Measurements from ENCODE around the gene NACC2.

The NACC2 gene

DNA sequence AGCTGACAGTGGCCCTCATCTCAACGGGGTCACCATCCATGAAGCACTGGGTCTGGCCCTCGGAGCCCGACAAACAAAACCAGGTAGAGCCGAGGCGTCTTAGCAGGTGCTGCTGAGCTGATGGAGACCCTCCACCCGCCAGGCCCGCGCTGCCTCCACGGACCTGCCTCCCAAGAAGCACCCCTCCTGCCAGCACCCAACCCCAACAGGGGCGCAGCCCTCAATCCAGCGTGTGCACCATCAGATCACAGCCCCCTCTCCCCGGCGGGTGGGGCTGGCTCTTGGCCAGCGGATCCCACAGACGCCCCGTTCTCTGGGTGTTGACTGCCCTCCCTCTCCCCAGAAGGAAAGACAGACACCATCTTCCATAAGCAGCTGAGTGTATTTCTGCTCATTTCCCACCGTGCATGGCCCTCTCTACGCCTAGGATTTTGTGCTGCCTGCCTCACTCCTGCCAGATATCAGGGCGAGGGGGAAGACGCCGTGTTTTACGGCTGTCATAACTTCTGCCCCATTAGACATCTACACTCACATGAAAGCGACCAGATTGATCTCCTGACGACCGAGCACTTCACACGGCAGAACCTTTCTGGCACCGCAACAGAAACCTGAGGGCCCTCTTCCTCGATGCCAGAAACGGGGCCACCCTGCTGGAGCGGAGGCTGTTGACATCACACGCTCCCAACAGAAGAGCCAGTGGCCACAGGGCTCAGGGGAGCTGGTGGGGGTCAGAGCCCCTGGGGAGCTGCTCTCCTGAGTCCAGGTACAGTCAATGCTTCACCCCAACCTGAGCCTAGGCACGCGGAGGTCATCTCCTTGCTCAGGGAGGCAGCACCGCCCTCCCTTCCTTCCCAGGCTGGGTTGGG lies 12.4 kb downstream of the NACC2 start:
- H3K36me3 ChIP-seq (ENCODE audit: control insufficient read depth in 2 of 2, insufficient read depth in 1 of 2, low read length in 2 of 2), result peaks cover 0 to 8% of the 10 kb centered on the region in 2 experiments; a peak in 1 of 3 replicates
- ChIA-PET CTCF (interaction anchor here (1.2 kb wide), 1 partner anchor 67 kb away, joined by 3 read pairs; no protein-coding TSS in a partner anchor), POLR2A (interaction anchor here (1.2 kb wide), 1 partner anchor 35 kb away, joined by 3 read pairs; no protein-coding TSS in a partner anchor)
- H3K4me3 ChIP-seq (ENCODE audit: low read depth, low read length), result no peak overlapping the region
- no peaks in the 10 kb centered on the region for H3K4me1 ChIP-seq (ENCODE audit: control insufficient read depth, insufficient read depth, low read length)
- H3K27ac ChIP-seq (ENCODE audit: extremely low read depth, low read depth, low read length), result no peak overlapping the region
- no peaks in the 10 kb centered on the region for H3K9me3 ChIP-seq (ENCODE audit: control insufficient read depth, insufficient read depth, low read depth, low read length)
- peak; percentile 59 for TF ChIP-seq ZNF366 (tag by site-specific recombination; conservative IDR thresholded peaks at IDR 0.05)
- peak; percentile 82 for TF ChIP-seq ZBTB17 (tag by site-specific recombination; IDR thresholded peaks at IDR 0.05)
- TF ChIP-seq ZBTB7A (tag by site-specific recombination; IDR thresholded peaks at IDR 0.05; ENCODE audit: low read depth), result no peak
- no peak for TF ChIP-seq ZSCAN30 (tag by site-specific recombination; IDR thresholded peaks at IDR 0.05)
- no peak for TF ChIP-seq ZNF354C (tag by site-specific recombination; IDR thresholded peaks at IDR 0.05; ENCODE audit: borderline replicate concordance, low read depth)
- TF ChIP-seq ZNF239 (tag by site-specific recombination; IDR thresholded peaks at IDR 0.05), result no peak
- no peak for TF ChIP-seq OVOL3 (tag by site-specific recombination; IDR thresholded peaks at IDR 0.05)
- TF ChIP-seq ZNF549 (tag by site-specific recombination; IDR thresholded peaks at IDR 0.05), result no peak
- TF ChIP-seq GFI1B (tag by site-specific recombination; IDR thresholded peaks at IDR 0.05), result peak; percentile 80
- no peak for TF ChIP-seq ZNF707 (tag by site-specific recombination; IDR thresholded peaks at IDR 0.05)
- TF ChIP-seq ZNF18 (tag by site-specific recombination; IDR thresholded peaks at IDR 0.05), result 0 out of 2 replicates have a peak, but pooled peaks have one; percentile 67
- no peak for TF ChIP-seq ZNF596 (tag by site-specific recombination; IDR thresholded peaks at IDR 0.05)
- TF ChIP-seq ZBTB8A (tag by site-specific recombination; IDR thresholded peaks at IDR 0.05), result peak; percentile 88
- TF ChIP-seq, protein P1, sequence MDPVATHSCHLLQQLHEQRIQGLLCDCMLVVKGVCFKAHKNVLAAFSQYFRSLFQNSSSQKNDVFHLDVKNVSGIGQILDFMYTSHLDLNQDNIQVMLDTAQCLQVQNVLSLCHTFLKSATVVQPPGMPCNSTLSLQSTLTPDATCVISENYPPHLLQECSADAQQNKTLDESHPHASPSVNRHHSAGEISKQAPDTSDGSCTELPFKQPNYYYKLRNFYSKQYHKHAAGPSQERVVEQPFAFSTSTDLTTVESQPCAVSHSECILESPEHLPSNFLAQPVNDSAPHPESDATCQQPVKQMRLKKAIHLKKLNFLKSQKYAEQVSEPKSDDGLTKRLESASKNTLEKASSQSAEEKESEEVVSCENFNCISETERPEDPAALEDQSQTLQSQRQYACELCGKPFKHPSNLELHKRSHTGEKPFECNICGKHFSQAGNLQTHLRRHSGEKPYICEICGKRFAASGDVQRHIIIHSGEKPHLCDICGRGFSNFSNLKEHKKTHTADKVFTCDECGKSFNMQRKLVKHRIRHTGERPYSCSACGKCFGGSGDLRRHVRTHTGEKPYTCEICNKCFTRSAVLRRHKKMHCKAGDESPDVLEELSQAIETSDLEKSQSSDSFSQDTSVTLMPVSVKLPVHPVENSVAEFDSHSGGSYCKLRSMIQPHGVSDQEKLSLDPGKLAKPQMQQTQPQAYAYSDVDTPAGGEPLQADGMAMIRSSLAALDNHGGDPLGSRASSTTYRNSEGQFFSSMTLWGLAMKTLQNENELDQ (tag by site-specific recombination; IDR thresholded peaks at IDR 0.05; ENCODE audit: low read depth), result no peak
- TF ChIP-seq ZNF623 (tag by site-specific recombination; IDR thresholded peaks at IDR 0.05), result no peak
- TF ChIP-seq, protein P2, sequence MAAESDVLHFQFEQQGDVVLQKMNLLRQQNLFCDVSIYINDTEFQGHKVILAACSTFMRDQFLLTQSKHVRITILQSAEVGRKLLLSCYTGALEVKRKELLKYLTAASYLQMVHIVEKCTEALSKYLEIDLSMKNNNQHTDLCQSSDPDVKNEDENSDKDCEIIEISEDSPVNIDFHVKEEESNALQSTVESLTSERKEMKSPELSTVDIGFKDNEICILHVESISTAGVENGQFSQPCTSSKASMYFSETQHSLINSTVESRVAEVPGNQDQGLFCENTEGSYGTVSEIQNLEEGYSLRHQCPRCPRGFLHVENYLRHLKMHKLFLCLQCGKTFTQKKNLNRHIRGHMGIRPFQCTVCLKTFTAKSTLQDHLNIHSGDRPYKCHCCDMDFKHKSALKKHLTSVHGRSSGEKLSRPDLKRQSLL (tag by site-specific recombination; IDR thresholded peaks at IDR 0.05), result no peak
- TF ChIP-seq ZNF747 (tag by site-specific recombination; IDR thresholded peaks at IDR 0.05), result no peak
- TF ChIP-seq ZNF140 (tag by site-specific recombination; IDR thresholded peaks at IDR 0.05), result no peak
- TF ChIP-seq ZNF76 (tag by site-specific recombination; IDR thresholded peaks at IDR 0.05; ENCODE audit: borderline replicate concordance, low read depth), result no peak
- TF ChIP-seq ZNF777 (tag by site-specific recombination; IDR thresholded peaks at IDR 0.05; ENCODE audit: borderline replicate concordance), result no peak
- no peak for TF ChIP-seq PBX3 (CRISPR knock-in tag; IDR thresholded peaks at IDR 0.05)
- no peak for TF ChIP-seq ZNF571 (tag by site-specific recombination; IDR thresholded peaks at IDR 0.05)
- TF ChIP-seq, protein P3, sequence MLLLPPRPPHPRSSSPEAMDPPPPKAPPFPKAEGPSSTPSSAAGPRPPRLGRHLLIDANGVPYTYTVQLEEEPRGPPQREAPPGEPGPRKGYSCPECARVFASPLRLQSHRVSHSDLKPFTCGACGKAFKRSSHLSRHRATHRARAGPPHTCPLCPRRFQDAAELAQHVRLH (tag by site-specific recombination; IDR thresholded peaks at IDR 0.05), result no peak
- no peak for TF ChIP-seq KLF7 (tag by site-specific recombination; IDR thresholded peaks at IDR 0.05; ENCODE audit: borderline replicate concordance)
- TF ChIP-seq, protein P4, sequence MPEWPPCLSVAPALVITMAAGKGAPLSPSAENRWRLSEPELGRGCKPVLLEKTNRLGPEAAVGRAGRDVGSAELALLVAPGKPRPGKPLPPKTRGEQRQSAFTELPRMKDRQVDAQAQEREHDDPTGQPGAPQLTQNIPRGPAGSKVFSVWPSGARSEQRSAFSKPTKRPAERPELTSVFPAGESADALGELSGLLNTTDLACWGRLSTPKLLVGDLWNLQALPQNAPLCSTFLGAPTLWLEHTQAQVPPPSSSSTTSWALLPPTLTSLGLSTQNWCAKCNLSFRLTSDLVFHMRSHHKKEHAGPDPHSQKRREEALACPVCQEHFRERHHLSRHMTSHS (tag by site-specific recombination; IDR thresholded peaks at IDR 0.05), result 0 out of 2 replicates have a peak, but pooled peaks have one; percentile 14
- TF ChIP-seq, protein P5, sequence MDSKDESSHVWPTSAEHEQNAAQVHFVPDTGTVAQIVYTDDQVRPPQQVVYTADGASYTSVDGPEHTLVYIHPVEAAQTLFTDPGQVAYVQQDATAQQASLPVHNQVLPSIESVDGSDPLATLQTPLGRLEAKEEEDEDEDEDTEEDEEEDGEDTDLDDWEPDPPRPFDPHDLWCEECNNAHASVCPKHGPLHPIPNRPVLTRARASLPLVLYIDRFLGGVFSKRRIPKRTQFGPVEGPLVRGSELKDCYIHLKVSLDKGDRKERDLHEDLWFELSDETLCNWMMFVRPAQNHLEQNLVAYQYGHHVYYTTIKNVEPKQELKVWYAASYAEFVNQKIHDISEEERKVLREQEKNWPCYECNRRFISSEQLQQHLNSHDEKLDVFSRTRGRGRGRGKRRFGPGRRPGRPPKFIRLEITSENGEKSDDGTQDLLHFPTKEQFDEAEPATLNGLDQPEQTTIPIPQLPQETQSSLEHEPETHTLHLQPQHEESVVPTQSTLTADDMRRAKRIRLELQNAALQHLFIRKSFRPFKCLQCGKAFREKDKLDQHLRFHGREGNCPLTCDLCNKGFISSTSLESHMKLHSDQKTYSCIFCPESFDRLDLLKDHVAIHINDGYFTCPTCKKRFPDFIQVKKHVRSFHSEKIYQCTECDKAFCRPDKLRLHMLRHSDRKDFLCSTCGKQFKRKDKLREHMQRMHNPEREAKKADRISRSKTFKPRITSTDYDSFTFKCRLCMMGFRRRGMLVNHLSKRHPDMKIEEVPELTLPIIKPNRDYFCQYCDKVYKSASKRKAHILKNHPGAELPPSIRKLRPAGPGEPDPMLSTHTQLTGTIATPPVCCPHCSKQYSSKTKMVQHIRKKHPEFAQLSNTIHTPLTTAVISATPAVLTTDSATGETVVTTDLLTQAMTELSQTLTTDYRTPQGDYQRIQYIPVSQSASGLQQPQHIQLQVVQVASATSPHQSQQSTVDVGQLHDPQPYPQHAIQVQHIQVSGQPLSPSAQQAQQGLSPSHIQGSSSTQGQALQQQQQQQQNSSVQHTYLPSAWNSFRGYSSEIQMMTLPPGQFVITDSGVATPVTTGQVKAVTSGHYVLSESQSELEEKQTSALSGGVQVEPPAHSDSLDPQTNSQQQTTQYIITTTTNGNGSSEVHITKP (tag by site-specific recombination; IDR thresholded peaks at IDR 0.05), result no peak

Data from HEK293 (cell line).